Prostate gland (tissue), 2 donors: Measurements from ENCODE around the gene DOCK6.

Experiments
- POLR2A ChIP-seq: fragments of 450-650 bp; IDR thresholded peaks from one replicate; pipeline ENCODE4 v1.6.1; 2016; ENCODE audit warnings: antibody characterized with exemption, mild to moderate bottlenecking
- TF ChIP-seq, protein P1 (sequence below), 4 experiments: fragments of 200-600 bp in 2 of 4; fragments of 450-650 bp in 2 of 4; sonication (generic) in 2 of 4; IDR thresholded peaks; 1 replicate in 3 of 4; 2 replicates in 1 of 4; pipeline ENCODE4 v1.5.1; 2016 to 2019; ENCODE audit warnings: antibody characterized with exemption in 4 of 4, mild to moderate bottlenecking in 2 of 4, moderate library complexity in 2 of 4

DNA sequence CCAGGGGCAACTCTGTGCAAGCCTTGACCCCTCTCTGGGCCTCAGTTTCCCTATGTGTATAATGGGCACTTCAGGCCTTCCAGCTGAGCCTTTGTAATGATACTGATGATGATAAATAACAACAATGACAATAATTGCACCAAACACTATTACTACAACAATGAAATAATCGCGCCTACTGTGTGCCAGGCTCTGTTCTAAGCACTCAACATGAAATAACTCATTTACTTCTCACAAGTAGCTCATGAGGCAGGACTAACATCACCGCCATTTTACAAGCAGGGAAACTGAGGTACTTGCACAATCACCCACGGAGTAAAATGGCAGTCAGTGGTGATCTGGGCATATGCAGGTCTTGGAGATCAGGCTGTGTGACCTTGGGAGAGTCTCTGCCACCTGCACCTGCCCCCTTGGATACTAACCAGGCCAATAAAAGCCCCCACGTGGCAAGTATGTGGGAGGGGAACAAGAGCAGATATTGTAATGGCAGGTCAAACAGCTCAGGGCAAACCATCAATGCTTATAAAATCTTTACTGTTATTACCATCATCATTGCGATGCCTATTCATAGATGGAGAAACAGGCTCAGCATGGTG lies 23.4 kb downstream of the DOCK6 start:
- TF ChIP-seq, protein P1, sequence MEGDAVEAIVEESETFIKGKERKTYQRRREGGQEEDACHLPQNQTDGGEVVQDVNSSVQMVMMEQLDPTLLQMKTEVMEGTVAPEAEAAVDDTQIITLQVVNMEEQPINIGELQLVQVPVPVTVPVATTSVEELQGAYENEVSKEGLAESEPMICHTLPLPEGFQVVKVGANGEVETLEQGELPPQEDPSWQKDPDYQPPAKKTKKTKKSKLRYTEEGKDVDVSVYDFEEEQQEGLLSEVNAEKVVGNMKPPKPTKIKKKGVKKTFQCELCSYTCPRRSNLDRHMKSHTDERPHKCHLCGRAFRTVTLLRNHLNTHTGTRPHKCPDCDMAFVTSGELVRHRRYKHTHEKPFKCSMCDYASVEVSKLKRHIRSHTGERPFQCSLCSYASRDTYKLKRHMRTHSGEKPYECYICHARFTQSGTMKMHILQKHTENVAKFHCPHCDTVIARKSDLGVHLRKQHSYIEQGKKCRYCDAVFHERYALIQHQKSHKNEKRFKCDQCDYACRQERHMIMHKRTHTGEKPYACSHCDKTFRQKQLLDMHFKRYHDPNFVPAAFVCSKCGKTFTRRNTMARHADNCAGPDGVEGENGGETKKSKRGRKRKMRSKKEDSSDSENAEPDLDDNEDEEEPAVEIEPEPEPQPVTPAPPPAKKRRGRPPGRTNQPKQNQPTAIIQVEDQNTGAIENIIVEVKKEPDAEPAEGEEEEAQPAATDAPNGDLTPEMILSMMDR (IDR thresholded peaks at IDR 0.05) = no peak
- TF ChIP-seq POLR2A = no peak
